ENCODE results near the gene SLC7A10. TPM values are rescaled to one million over a fixed set of nuclear protein-coding genes. Genes with fewer than 3 reads are reported as not detected.
A peak's percentile ranks its signal among the peaks of the same experiment; 100 is the strongest.

The SLC7A10 gene
- total and polyA plus RNA-seq, 2 donors (not counting 1 experiment from before 2014, with no cell fraction given): not detected

DNA sequence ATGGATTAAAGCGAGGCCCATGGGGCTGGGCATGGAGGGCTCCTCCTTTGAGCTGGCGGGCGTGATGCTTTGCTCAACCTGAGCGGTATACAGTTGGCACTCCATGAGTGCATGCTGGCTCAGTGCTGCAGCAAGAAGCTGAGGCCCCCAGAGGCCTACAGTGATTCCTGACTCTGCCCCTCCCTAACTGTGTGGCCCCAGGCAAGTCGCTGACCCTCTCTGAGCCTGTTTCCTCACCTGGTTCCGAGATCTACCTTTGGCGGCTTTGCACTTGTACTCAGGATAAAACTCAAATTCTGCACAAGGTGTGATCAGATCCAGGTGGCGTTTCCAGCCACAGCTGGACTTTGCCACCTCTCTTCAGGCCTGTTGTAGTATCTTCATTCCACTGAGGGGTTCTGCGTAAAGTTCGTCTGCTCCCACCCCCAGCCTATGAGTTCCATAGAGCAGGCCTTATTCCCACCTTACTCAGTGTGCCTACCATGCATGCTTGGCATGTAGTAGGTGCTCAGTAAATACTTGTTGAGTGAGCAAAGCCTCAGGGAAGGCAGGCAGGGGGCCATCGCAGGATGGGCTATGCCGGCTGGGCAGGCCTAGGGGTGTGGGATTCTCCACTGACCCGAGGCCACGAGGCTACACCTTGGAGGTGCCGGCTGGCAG is 23.6 kb downstream of the SLC7A10 start:
- no peak for DNase-seq (ENCODE audit: low read depth in 2 of 2)
- H3K9ac ChIP-seq (ENCODE audit: insufficient read depth, low read length): no peak overlapping the region
- no peaks in the 10 kb centered on the region for H3K79me2 ChIP-seq (ENCODE audit: control insufficient read depth, insufficient read depth, low read length)
- TF ChIP-seq EZH2 (IDR thresholded peaks at IDR 0.05; ENCODE audit: low read length, missing control alignments): no peak
- TF ChIP-seq, protein P1, sequence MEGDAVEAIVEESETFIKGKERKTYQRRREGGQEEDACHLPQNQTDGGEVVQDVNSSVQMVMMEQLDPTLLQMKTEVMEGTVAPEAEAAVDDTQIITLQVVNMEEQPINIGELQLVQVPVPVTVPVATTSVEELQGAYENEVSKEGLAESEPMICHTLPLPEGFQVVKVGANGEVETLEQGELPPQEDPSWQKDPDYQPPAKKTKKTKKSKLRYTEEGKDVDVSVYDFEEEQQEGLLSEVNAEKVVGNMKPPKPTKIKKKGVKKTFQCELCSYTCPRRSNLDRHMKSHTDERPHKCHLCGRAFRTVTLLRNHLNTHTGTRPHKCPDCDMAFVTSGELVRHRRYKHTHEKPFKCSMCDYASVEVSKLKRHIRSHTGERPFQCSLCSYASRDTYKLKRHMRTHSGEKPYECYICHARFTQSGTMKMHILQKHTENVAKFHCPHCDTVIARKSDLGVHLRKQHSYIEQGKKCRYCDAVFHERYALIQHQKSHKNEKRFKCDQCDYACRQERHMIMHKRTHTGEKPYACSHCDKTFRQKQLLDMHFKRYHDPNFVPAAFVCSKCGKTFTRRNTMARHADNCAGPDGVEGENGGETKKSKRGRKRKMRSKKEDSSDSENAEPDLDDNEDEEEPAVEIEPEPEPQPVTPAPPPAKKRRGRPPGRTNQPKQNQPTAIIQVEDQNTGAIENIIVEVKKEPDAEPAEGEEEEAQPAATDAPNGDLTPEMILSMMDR (conservative IDR thresholded peaks at IDR 0.05 in 1 of 2, IDR thresholded peaks at IDR 0.05 in 1 of 2; ENCODE audit: low read depth in 1 of 2, low read length in 2 of 2): no peak
- H3K4me3 ChIP-seq (replicated peaks in 1 of 4; ENCODE audit: control extremely low read depth in 1 of 4, insufficient read depth in 1 of 4, low read depth in 3 of 4, low read length in 4 of 4): no peak overlapping the region
- no peak overlapping the region for H3K27ac ChIP-seq (ENCODE audit: insufficient read depth, low read length)
- H3K4me2 ChIP-seq (ENCODE audit: extremely low read depth, insufficient read depth, low read length): no peak overlapping the region
- H4K20me1 ChIP-seq (ENCODE audit: control insufficient read depth, extremely low read depth, insufficient read depth, low read length): no peaks in the 10 kb centered on the region
- no peaks in the 10 kb centered on the region for H3K27me3 ChIP-seq (ENCODE audit: control insufficient read depth, insufficient read depth, low read length)
- H3K9me3 ChIP-seq (ENCODE audit: control insufficient read depth, insufficient read depth, low read depth, low read length): no peaks in the 10 kb centered on the region
- H2AFZ ChIP-seq (ENCODE audit: low read length): no peak overlapping the region
- no peaks in the 10 kb centered on the region for H3K4me1 ChIP-seq (ENCODE audit: control insufficient read depth, extremely low read depth, insufficient read depth, low read length)
- H3K36me3 ChIP-seq (ENCODE audit: control insufficient read depth, insufficient read depth, low read length): peaks cover 6% of the 10 kb centered on the region

DNA sequence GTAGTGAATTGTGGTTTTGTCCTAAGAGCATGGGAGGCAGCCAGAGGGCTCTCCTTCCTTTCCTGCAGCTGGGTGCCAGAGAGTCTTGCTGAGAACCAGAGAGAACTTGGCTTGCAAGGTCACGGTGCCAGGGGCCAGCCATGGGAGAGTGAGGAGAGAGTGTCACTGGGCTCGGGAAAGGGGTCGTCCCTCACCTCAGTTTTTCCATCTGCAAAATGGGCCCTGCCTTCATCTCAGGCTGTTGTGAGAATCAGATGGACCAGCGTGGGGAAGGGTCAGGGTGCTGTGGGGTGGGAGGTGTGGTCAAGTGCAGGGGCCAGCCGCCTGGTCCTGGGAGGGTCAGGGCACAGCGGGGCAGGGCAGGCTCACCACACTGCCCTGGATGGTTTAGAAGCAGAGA is 24.2 kb downstream of the SLC7A10 start:
- Histone ChIP-seq H4K20me1 (ENCODE audit: control insufficient read depth, extremely low read depth, insufficient read depth, low read length) (no peaks in the 10 kb centered on the region), H3K9ac (ENCODE audit: insufficient read depth, low read length) (no peak overlapping the region), H3K27ac (ENCODE audit: insufficient read depth, low read length) (no peak overlapping the region), H3K36me3 (ENCODE audit: control insufficient read depth, insufficient read depth, low read length) (peaks cover 6% of the 10 kb centered on the region), H2AFZ (ENCODE audit: low read length) (no peak overlapping the region), H3K4me2 (ENCODE audit: extremely low read depth, insufficient read depth, low read length) (no peak overlapping the region), H3K4me3 (replicated peaks in 1 of 4; ENCODE audit: control extremely low read depth in 1 of 4, insufficient read depth in 1 of 4, low read depth in 3 of 4, low read length in 4 of 4) (no peak overlapping the region), H3K4me1 (ENCODE audit: control insufficient read depth, extremely low read depth, insufficient read depth, low read length) (no peaks in the 10 kb centered on the region), H3K79me2 (ENCODE audit: control insufficient read depth, insufficient read depth, low read length) (no peaks in the 10 kb centered on the region), H3K27me3 (ENCODE audit: control insufficient read depth, insufficient read depth, low read length) (no peaks in the 10 kb centered on the region), H3K9me3 (ENCODE audit: control insufficient read depth, insufficient read depth, low read depth, low read length) (no peaks in the 10 kb centered on the region)
- DNase-seq (ENCODE audit: low read depth in 2 of 2): no peak
- no peak for TF ChIP-seq EZH2 (IDR thresholded peaks at IDR 0.05; ENCODE audit: low read length, missing control alignments)

DNA sequence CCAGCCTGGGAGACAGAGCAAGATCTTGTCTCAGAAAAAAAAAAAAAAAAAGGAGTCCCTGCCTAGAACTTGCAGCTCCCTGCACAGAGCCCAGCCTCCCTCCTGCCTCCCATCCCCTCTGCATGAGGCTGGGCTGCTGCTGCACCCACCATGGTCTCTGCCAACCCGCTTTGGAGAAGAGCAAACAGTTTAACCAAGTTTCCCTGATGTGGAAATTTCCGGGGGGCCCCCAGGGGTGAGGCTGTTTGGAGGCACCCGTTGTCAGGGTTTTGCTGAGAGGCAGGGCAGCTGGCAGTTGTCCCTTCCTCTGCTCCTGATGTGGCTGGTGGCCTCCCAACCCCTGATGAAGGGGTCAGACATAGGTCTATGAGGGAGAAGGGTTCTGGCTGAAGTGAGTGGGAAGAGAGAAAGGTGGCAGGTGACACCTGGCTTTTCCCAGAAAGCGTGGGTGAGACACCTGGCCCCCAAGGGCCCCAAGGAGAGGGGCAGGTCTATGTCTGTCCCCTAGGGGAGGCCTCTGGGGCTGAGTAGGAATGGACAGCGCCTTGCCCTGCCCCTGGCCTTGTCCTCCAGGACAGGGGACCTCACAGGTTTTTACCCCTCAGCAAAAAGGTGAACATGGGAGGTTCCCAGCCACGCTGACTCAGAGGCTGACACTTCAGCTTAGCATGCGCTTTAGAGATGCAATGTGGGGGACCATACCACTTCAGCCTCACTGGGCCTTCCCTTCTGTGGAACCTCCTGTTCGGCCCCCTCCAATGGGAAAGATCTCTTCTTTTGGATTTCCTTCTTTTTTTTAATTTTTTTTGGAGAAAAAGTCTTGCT is 26.0 kb downstream of the SLC7A10 start:
- Histone ChIP-seq H3K9me3 (ENCODE audit: control insufficient read depth, insufficient read depth, low read depth, low read length) (no peaks in the 10 kb centered on the region), H3K27ac (ENCODE audit: insufficient read depth, low read length) (no peak overlapping the region), H2AFZ (ENCODE audit: low read length) (no peak overlapping the region), H3K4me1 (ENCODE audit: control insufficient read depth, extremely low read depth, insufficient read depth, low read length) (no peaks in the 10 kb centered on the region), H3K4me2 (ENCODE audit: extremely low read depth, insufficient read depth, low read length) (no peak overlapping the region), H3K4me3 (replicated peaks in 1 of 4; ENCODE audit: control extremely low read depth in 1 of 4, insufficient read depth in 1 of 4, low read depth in 3 of 4, low read length in 4 of 4) (no peak overlapping the region), H3K36me3 (ENCODE audit: control insufficient read depth, insufficient read depth, low read length) (peaks cover 2% of the 10 kb centered on the region), H3K27me3 (ENCODE audit: control insufficient read depth, insufficient read depth, low read length) (no peaks in the 10 kb centered on the region), H3K9ac (ENCODE audit: insufficient read depth, low read length) (no peak overlapping the region), H3K79me2 (ENCODE audit: control insufficient read depth, insufficient read depth, low read length) (no peaks in the 10 kb centered on the region), H4K20me1 (ENCODE audit: control insufficient read depth, extremely low read depth, insufficient read depth, low read length) (no peaks in the 10 kb centered on the region)
- peak in 1 of 2 donors; percentile 13 for DNase-seq (ENCODE audit: low read depth in 2 of 2)
- TF ChIP-seq, protein P1 (conservative IDR thresholded peaks at IDR 0.05 in 1 of 2, IDR thresholded peaks at IDR 0.05 in 1 of 2; ENCODE audit: low read depth in 1 of 2, low read length in 2 of 2): no peak
- no peak for TF ChIP-seq EZH2 (IDR thresholded peaks at IDR 0.05; ENCODE audit: low read length, missing control alignments)

Data from fibroblast of lung (primary cell).